HL-60 (cell line): Measurements from ENCODE around the gene SNX10.

Source experiments
- GABPA ChIP-seq: IDR thresholded peaks from 2 replicates; pipeline ENCODE4 v1.6.1; 2012; ENCODE audit warnings: low read depth
- POLR2AphosphoS5 ChIP-seq: IDR thresholded peaks from 2 replicates; pipeline ENCODE4 v1.6.1; 2012; ENCODE audit warnings: low read depth
- SPI1 ChIP-seq: IDR thresholded peaks from 2 replicates; pipeline ENCODE4 v1.6.1; 2012; ENCODE audit warnings: low read depth, mild to moderate bottlenecking, borderline replicate concordance
- TF ChIP-seq, protein P1 (sequence below): IDR thresholded peaks from one replicate; pipeline ENCODE4 v1.5.1; 2011; ENCODE audit warnings: low read length, control low read depth, inconsistent platforms; ENCODE audit not compliant: insufficient read depth
- TF ChIP-seq, protein P2 (sequence below): IDR thresholded peaks from 2 replicates; pipeline ENCODE4 v1.6.1; 2012; ENCODE audit warnings: low read depth; ENCODE audit not compliant: insufficient replicate concordance

DNA sequence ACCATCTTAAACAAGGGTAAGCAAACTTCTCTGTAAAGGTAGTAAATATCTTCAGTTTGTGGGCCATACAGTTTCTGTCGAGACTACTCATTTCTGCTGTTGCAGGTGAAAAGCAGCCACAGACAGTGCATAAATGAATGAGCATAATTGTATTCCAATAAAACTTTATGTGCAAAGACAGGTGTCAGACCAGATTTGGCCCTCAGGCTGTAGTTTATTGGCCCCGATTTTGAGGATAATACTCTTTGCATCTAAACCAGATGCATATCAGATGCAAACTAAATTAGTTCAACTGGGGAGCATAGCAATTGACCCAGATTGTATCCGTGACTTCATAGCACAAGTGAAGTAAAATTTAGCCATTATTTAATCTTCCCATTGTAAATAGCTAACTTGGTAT lies 70.0 kb downstream of the SNX10 start:
- TF ChIP-seq, protein P1, sequence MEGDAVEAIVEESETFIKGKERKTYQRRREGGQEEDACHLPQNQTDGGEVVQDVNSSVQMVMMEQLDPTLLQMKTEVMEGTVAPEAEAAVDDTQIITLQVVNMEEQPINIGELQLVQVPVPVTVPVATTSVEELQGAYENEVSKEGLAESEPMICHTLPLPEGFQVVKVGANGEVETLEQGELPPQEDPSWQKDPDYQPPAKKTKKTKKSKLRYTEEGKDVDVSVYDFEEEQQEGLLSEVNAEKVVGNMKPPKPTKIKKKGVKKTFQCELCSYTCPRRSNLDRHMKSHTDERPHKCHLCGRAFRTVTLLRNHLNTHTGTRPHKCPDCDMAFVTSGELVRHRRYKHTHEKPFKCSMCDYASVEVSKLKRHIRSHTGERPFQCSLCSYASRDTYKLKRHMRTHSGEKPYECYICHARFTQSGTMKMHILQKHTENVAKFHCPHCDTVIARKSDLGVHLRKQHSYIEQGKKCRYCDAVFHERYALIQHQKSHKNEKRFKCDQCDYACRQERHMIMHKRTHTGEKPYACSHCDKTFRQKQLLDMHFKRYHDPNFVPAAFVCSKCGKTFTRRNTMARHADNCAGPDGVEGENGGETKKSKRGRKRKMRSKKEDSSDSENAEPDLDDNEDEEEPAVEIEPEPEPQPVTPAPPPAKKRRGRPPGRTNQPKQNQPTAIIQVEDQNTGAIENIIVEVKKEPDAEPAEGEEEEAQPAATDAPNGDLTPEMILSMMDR, result no peak
- TF ChIP-seq POLR2AphosphoS5 (no peak), GABPA (no peak), SPI1 (no peak)
- TF ChIP-seq, protein P2, sequence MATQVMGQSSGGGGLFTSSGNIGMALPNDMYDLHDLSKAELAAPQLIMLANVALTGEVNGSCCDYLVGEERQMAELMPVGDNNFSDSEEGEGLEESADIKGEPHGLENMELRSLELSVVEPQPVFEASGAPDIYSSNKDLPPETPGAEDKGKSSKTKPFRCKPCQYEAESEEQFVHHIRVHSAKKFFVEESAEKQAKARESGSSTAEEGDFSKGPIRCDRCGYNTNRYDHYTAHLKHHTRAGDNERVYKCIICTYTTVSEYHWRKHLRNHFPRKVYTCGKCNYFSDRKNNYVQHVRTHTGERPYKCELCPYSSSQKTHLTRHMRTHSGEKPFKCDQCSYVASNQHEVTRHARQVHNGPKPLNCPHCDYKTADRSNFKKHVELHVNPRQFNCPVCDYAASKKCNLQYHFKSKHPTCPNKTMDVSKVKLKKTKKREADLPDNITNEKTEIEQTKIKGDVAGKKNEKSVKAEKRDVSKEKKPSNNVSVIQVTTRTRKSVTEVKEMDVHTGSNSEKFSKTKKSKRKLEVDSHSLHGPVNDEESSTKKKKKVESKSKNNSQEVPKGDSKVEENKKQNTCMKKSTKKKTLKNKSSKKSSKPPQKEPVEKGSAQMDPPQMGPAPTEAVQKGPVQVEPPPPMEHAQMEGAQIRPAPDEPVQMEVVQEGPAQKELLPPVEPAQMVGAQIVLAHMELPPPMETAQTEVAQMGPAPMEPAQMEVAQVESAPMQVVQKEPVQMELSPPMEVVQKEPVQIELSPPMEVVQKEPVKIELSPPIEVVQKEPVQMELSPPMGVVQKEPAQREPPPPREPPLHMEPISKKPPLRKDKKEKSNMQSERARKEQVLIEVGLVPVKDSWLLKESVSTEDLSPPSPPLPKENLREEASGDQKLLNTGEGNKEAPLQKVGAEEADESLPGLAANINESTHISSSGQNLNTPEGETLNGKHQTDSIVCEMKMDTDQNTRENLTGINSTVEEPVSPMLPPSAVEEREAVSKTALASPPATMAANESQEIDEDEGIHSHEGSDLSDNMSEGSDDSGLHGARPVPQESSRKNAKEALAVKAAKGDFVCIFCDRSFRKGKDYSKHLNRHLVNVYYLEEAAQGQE, result no peak
